ENCODE measurements around the gene OTULINL. TPM values are rescaled to one million over a fixed set of nuclear protein-coding genes. Genes with fewer than 3 reads are reported as not detected.
A peak's percentile ranks its signal among the peaks of the same experiment; 100 is the strongest.

OTULINL gene
- polyA plus RNA-seq, 3 donors: 56.8 to 107 (median 92.9) TPM

DNA sequence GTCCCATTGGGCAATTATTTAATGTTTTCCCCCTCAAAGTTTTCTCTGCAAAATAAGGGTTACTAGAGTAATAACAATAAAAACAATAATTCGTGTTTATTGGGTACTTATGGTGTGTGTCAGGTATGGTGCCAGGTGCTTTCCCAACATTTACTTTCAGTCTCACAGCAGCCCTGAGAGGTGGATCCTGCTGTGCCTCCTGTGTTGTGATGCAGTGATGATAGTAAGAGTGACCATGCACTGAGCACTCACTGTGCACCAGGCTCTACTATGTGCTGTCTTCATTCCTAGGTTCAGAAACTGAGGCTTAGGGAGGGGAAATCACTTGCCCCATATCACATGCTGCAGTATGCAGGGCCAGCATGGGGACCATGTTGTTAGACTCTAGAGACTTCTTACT lies 15.5 kb downstream of the OTULINL start:
- no peak overlapping the region for H3K4me3 Mint-ChIP-seq
- H3K36me3 Mint-ChIP-seq: peaks cover 26 to 38% of the 10 kb centered on the region in 2 donors
- peaks cover 82% of the 10 kb centered on the region for H3K4me1 Mint-ChIP-seq
- no peak overlapping the region for H2AFZ ChIP-seq (ENCODE audit: insufficient read depth, low read depth, low read length, poor library complexity, severe bottlenecking)
- H3K79me2 ChIP-seq (ENCODE audit: insufficient read depth, low read length): peaks cover 100% of the 10 kb centered on the region
- no peak overlapping the region for H3K4me3 ChIP-seq (replicated peaks in 1 of 3; ENCODE audit: low read depth in 2 of 3, low read length in 3 of 3)
- intact Hi-C loops (cut with micrococcal nuclease): loop anchor here in 1 of 2 donors (5.0 to 10.0 kb wide), 3 partner anchors 70 to 262 kb away; no protein-coding TSS in a partner anchor
- no CpG with 5 or more reads among the region's 1 CpG for WGBS (ENCODE audit: insufficient coverage)
- H3K27me3 ChIP-seq (ENCODE audit: control insufficient read depth in 2 of 2, insufficient read depth in 2 of 2, low read length in 2 of 2): no peaks in the 10 kb centered on the region
- TF ChIP-seq, protein P1, sequence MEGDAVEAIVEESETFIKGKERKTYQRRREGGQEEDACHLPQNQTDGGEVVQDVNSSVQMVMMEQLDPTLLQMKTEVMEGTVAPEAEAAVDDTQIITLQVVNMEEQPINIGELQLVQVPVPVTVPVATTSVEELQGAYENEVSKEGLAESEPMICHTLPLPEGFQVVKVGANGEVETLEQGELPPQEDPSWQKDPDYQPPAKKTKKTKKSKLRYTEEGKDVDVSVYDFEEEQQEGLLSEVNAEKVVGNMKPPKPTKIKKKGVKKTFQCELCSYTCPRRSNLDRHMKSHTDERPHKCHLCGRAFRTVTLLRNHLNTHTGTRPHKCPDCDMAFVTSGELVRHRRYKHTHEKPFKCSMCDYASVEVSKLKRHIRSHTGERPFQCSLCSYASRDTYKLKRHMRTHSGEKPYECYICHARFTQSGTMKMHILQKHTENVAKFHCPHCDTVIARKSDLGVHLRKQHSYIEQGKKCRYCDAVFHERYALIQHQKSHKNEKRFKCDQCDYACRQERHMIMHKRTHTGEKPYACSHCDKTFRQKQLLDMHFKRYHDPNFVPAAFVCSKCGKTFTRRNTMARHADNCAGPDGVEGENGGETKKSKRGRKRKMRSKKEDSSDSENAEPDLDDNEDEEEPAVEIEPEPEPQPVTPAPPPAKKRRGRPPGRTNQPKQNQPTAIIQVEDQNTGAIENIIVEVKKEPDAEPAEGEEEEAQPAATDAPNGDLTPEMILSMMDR (IDR thresholded peaks at IDR 0.05): no peak
- H3K27me3 Mint-ChIP-seq (ENCODE audit: low read depth in 3 of 3): peaks cover 0 to 2% (median 1%) of the 10 kb centered on the region in 3 donors
- peak overlapping the region in 1 of 2 donors; percentile 91 for H3K27ac ChIP-seq (ENCODE audit: low read depth in 1 of 2, low read length in 2 of 2)
- peaks cover 0 to 2% (median 0%) of the 10 kb centered on the region in 7 donors for H3K9me3 Mint-ChIP-seq
- H3K4me1 ChIP-seq (ENCODE audit: control insufficient read depth in 1 of 2, insufficient read depth in 2 of 2, low read length in 2 of 2): peaks cover 79 to 92% of the 10 kb centered on the region in 2 donors
- no peak overlapping the region for H3K9ac ChIP-seq (ENCODE audit: insufficient read depth, low read length, poor library complexity, severe bottlenecking)
- H3K36me3 ChIP-seq (replicated peaks in 1 of 2; ENCODE audit: control insufficient read depth in 1 of 2, insufficient read depth in 2 of 2, low read length in 2 of 2): peaks cover 9 to 34% of the 10 kb centered on the region in 2 donors
- peak overlapping the region in 5 of 7 donors; percentile 31 to 90 (median 81) for H3K27ac Mint-ChIP-seq
- no peak for DNase-seq
- H3K4me2 ChIP-seq (replicated peaks; ENCODE audit: extremely low read depth, low read length, poor library complexity, severe bottlenecking): no peak overlapping the region
- H3K9me3 ChIP-seq (replicated peaks in 1 of 2; ENCODE audit: control insufficient read depth in 1 of 2, insufficient read depth in 1 of 2, low read length in 2 of 2): no peaks in the 10 kb centered on the region
- peaks cover 100% of the 10 kb centered on the region for H4K20me1 ChIP-seq (ENCODE audit: insufficient read depth, low read length)

GRCh38 chr5:14598225-14598624 lies 16.6 kb downstream of the OTULINL start:
- Mint-ChIP-seq H3K27ac (peak overlapping the region; percentile 72 to 93 (median 82)), H3K9me3 (peaks cover 0 to 2% (median 0%) of the 10 kb centered on the region in 7 donors), H3K27me3 (ENCODE audit: low read depth in 3 of 3) (peaks cover 0 to 2% (median 1%) of the 10 kb centered on the region in 3 donors), H3K4me1 (peaks cover 70% of the 10 kb centered on the region), H3K4me3 (peak overlapping the region in 1 of 2 donors; percentile 54), H3K36me3 (peaks cover 32 to 45% of the 10 kb centered on the region in 2 donors)
- WGBS (ENCODE audit: insufficient coverage): 83% methylated on average over 1 of the region's 2 CpGs
- Histone ChIP-seq H3K9ac (ENCODE audit: insufficient read depth, low read length, poor library complexity, severe bottlenecking) (no peak overlapping the region), H3K27me3 (ENCODE audit: control insufficient read depth in 2 of 2, insufficient read depth in 2 of 2, low read length in 2 of 2) (no peaks in the 10 kb centered on the region), H3K4me1 (ENCODE audit: control insufficient read depth in 1 of 2, insufficient read depth in 2 of 2, low read length in 2 of 2) (peaks cover 67 to 81% of the 10 kb centered on the region in 2 donors), H3K9me3 (replicated peaks in 1 of 2; ENCODE audit: control insufficient read depth in 1 of 2, insufficient read depth in 1 of 2, low read length in 2 of 2) (no peaks in the 10 kb centered on the region), H3K79me2 (ENCODE audit: insufficient read depth, low read length) (peaks cover 100% of the 10 kb centered on the region), H3K4me3 (replicated peaks in 1 of 3; ENCODE audit: low read depth in 2 of 3, low read length in 3 of 3) (no peak overlapping the region), H3K4me2 (replicated peaks; ENCODE audit: extremely low read depth, low read length, poor library complexity, severe bottlenecking) (peak overlapping the region; percentile 18), H2AFZ (ENCODE audit: insufficient read depth, low read depth, low read length, poor library complexity, severe bottlenecking) (no peak overlapping the region), H3K27ac (ENCODE audit: low read depth in 1 of 2, low read length in 2 of 2) (peak overlapping the region; percentile 61 to 91), H4K20me1 (ENCODE audit: insufficient read depth, low read length) (peaks cover 100% of the 10 kb centered on the region), H3K36me3 (replicated peaks in 1 of 2; ENCODE audit: control insufficient read depth in 1 of 2, insufficient read depth in 2 of 2, low read length in 2 of 2) (peaks cover 21 to 41% of the 10 kb centered on the region in 2 donors)
- TF ChIP-seq, protein P1 (IDR thresholded peaks at IDR 0.05): no peak
- peak in 2 of 3 donors; percentile 36 to 47 for DNase-seq
- intact Hi-C loops (cut with micrococcal nuclease): loop anchor here in 1 of 2 donors (5.0 to 10.0 kb wide), 3 partner anchors 71 to 263 kb away; no protein-coding TSS in a partner anchor

Data from CD14-positive monocyte (primary cell).